Activated naive CD4-positive, alpha-beta T cell treated with anti-CD3 and anti-CD28 coated beads, Interleukin-2, amount 50 U/mL, for 72 hours (primary cell): ENCODE data around the gene HHAT. TPM values are rescaled to one million over a fixed set of nuclear protein-coding genes. Genes with fewer than 3 reads are reported as not detected.

Experiments
- ATAC-seq, 2 donors: fragments of 150-1000 bp; cut with Tn5 transposase; 2 replicates each; pipeline ENCODE4 v1.10.0; 2021; ENCODE audit warnings: mild to moderate bottlenecking in 2 of 2, moderate library complexity in 2 of 2
- DNase-seq, 2 donors: peaks; one replicate each; pipeline ENCODE4 v3.0.0; 2021 to 2022; ENCODE audit warnings: low spot score in 2 of 2
- H3K27ac Mint-ChIP-seq, 2 donors: one replicate each; pipeline ENCODE4 v1.8.0; 2022; ENCODE audit warnings: mild to moderate bottlenecking in 2 of 2, mixed read lengths in 2 of 2
- H3K36me3 Mint-ChIP-seq, 2 donors: one replicate each; pipeline ENCODE4 v1.8.0; 2022; ENCODE audit warnings: mixed read lengths in 2 of 2
- H3K9me3 Mint-ChIP-seq, 2 donors: one replicate each; pipeline ENCODE4 v1.8.0; 2022; ENCODE audit warnings: mixed read lengths in 2 of 2
- total RNA-seq, 2 donors: library from RNA; stranded (reverse); gene quantifications; one replicate each; pipeline ENCODE4 v1.2.3, GENCODE V29; 2022

HHAT gene
- total RNA-seq, 2 donors from 2014 or later, result 0.59 to 1.9 TPM

- ATAC-seq, result no peak
- H3K27ac Mint-ChIP-seq, result no peak overlapping the region
- no peaks in the 10 kb centered on the region for H3K9me3 Mint-ChIP-seq
- no peaks in the 10 kb centered on the region for H3K36me3 Mint-ChIP-seq
- no peak for DNase-seq
Measured at GRCh38 chr1:210557426-210558077, 228.8 kb downstream of the HHAT start.

GRCh38 chr1:210558302-210558701 is 229.6 kb downstream of the HHAT start:
- no peak for ATAC-seq
- Mint-ChIP-seq H3K9me3 (no peaks in the 10 kb centered on the region), H3K27ac (no peak overlapping the region), H3K36me3 (no peaks in the 10 kb centered on the region)
- no peak for DNase-seq

- Mint-ChIP-seq H3K9me3 (no peaks in the 10 kb centered on the region), H3K27ac (no peak overlapping the region), H3K36me3 (no peaks in the 10 kb centered on the region)
- ATAC-seq (no peak), DNase-seq (no peak)
Measured at GRCh38 chr1:210565306-210565705, 236.6 kb downstream of the HHAT start.

GRCh38 chr1:210568631-210569030 is 239.9 kb downstream of the HHAT start:
- no peak for ATAC-seq

GRCh38 chr1:210570116-210570515 is 241.4 kb downstream of the HHAT start:
- no peak overlapping the region for H3K27ac Mint-ChIP-seq
- ATAC-seq, result peak in 1 of 2 donors; percentile 14
- no peaks in the 10 kb centered on the region for H3K36me3 Mint-ChIP-seq

More at GRCh38 chr1:210568631-210569030, 239.9 kb downstream of the HHAT start:
- DNase-seq, result no peak
- Mint-ChIP-seq H3K36me3 (no peaks in the 10 kb centered on the region), H3K27ac (no peak overlapping the region), H3K9me3 (no peaks in the 10 kb centered on the region)

GRCh38 chr1:210571356-210572284 is 242.9 kb downstream of the HHAT start:
- H3K9me3 Mint-ChIP-seq, result no peaks in the 10 kb centered on the region
- ATAC-seq, result no peak
- H3K36me3 Mint-ChIP-seq, result no peaks in the 10 kb centered on the region

More at GRCh38 chr1:210570116-210570515, 241.4 kb downstream of the HHAT start:
- H3K9me3 Mint-ChIP-seq, result no peaks in the 10 kb centered on the region
- DNase-seq, result no peak

GRCh38 chr1:210573141-210573540 is 244.4 kb downstream of the HHAT start:
- Mint-ChIP-seq H3K27ac (peak overlapping the region in 1 of 2 donors; percentile 11), H3K9me3 (peaks cover 0 to 3% of the 10 kb centered on the region in 2 donors), H3K36me3 (no peaks in the 10 kb centered on the region)
- no peak for DNase-seq
- ATAC-seq, result no peak

More at GRCh38 chr1:210571356-210572284, 242.9 kb downstream of the HHAT start:
- no peak for DNase-seq
- no peak overlapping the region for H3K27ac Mint-ChIP-seq

- ATAC-seq, result no peak
Measured at GRCh38 chr1:210582205-210582970, 253.7 kb downstream of the HHAT start.

GRCh38 chr1:210584439-210585113 is 255.9 kb downstream of the HHAT start:
- Mint-ChIP-seq H3K27ac (no peak overlapping the region), H3K36me3 (no peaks in the 10 kb centered on the region), H3K9me3 (no peaks in the 10 kb centered on the region)
- ATAC-seq, result peak; percentile 81 to 98
- peak in 1 of 2 donors; percentile 75 for DNase-seq

More at GRCh38 chr1:210582205-210582970, 253.7 kb downstream of the HHAT start:
- no peaks in the 10 kb centered on the region for H3K36me3 Mint-ChIP-seq
- DNase-seq, result no peak
- no peaks in the 10 kb centered on the region for H3K9me3 Mint-ChIP-seq
- H3K27ac Mint-ChIP-seq, result no peak overlapping the region

GRCh38 chr1:210586771-210587170 is 258.1 kb downstream of the HHAT start:
- no peak for ATAC-seq
- no peak overlapping the region for H3K27ac Mint-ChIP-seq
- peaks cover 0 to 5% of the 10 kb centered on the region in 2 donors for H3K9me3 Mint-ChIP-seq
- no peaks in the 10 kb centered on the region for H3K36me3 Mint-ChIP-seq
- no peak for DNase-seq

GRCh38 chr1:210587566-210587965 is 258.9 kb downstream of the HHAT start:
- Mint-ChIP-seq H3K36me3 (no peaks in the 10 kb centered on the region), H3K9me3 (peaks cover 0 to 5% of the 10 kb centered on the region in 2 donors), H3K27ac (no peak overlapping the region)
- ATAC-seq (no peak), DNase-seq (no peak)

- ATAC-seq, result no peak
- DNase-seq, result no peak
- H3K36me3 Mint-ChIP-seq, result no peaks in the 10 kb centered on the region
- no peak overlapping the region for H3K27ac Mint-ChIP-seq
- peaks cover 3 to 5% of the 10 kb centered on the region in 2 donors for H3K9me3 Mint-ChIP-seq
Measured at GRCh38 chr1:210588357-210588756, 259.7 kb downstream of the HHAT start.

- DNase-seq (no peak), ATAC-seq (no peak)
- Mint-ChIP-seq H3K27ac (no peak overlapping the region), H3K9me3 (peaks cover 3 to 5% of the 10 kb centered on the region in 2 donors), H3K36me3 (no peaks in the 10 kb centered on the region)
Measured at GRCh38 chr1:210588946-210589345, 260.2 kb downstream of the HHAT start.

GRCh38 chr1:210591214-210591613 is 262.5 kb downstream of the HHAT start:
- Mint-ChIP-seq H3K27ac (no peak overlapping the region), H3K9me3 (peaks cover 3 to 5% of the 10 kb centered on the region in 2 donors), H3K36me3 (no peaks in the 10 kb centered on the region)
- ATAC-seq (no peak), DNase-seq (no peak)

GRCh38 chr1:210594605-210595004 is 265.9 kb downstream of the HHAT start:
- Mint-ChIP-seq H3K9me3 (peaks cover 8 to 12% of the 10 kb centered on the region in 2 donors), H3K27ac (no peak overlapping the region), H3K36me3 (peaks cover 0 to 4% of the 10 kb centered on the region in 2 donors)
- ATAC-seq (no peak), DNase-seq (no peak)

- Mint-ChIP-seq H3K36me3 (peaks cover 0 to 4% of the 10 kb centered on the region in 2 donors), H3K27ac (no peak overlapping the region), H3K9me3 (peaks cover 6 to 8% of the 10 kb centered on the region in 2 donors)
- no peak for ATAC-seq
- no peak for DNase-seq
Measured at GRCh38 chr1:210596641-210597040, 267.9 kb downstream of the HHAT start.
